ENCODE measurements around the gene GIN1.
"Not testable (repeated sequence)": the region's sequence is repeated elsewhere in the genome, so short reads cannot be mapped to it uniquely, and the experiment has no call there.

The GIN1 gene

GRCh38 chr5:103075442-103075841, 44.5 kb downstream of the GIN1 start:
- peaks cover 0 to 62% of the 10 kb centered on the region in 2 donors for H3K9me3 ChIP-seq (ENCODE audit: control insufficient read depth in 1 of 2, low read length in 2 of 2)

GRCh38 chr5:103073500-103073899, 46.4 kb downstream of the GIN1 start:
- H3K27me3 ChIP-seq (ENCODE audit: low read depth, low read length); H3K4me3 ChIP-seq (ENCODE audit: low read depth in 1 of 2, low read length in 2 of 2); H3K36me3 ChIP-seq (ENCODE audit: control insufficient read depth in 1 of 2, insufficient read depth in 2 of 2, low read length in 2 of 2); H3K27ac ChIP-seq (ENCODE audit: low read length); H3K4me1 ChIP-seq (ENCODE audit: control insufficient read depth in 1 of 2, insufficient read depth in 2 of 2, low read length in 2 of 2): not testable (repeated sequence)
- H3K9me3 ChIP-seq (ENCODE audit: control insufficient read depth in 1 of 2, low read length in 2 of 2) = peaks cover 0 to 43% of the 10 kb centered on the region in 2 donors

More at GRCh38 chr5:103075442-103075841, 44.5 kb downstream of the GIN1 start:
- Histone ChIP-seq H3K36me3 (ENCODE audit: control insufficient read depth in 1 of 2, insufficient read depth in 2 of 2, low read length in 2 of 2) (no peaks in the 10 kb centered on the region), H3K4me3 (ENCODE audit: low read depth in 1 of 2, low read length in 2 of 2) (no peak overlapping the region), H3K27ac (ENCODE audit: low read length) (no peak overlapping the region), H3K4me1 (ENCODE audit: control insufficient read depth in 1 of 2, insufficient read depth in 2 of 2, low read length in 2 of 2) (no peaks in the 10 kb centered on the region), H3K27me3 (ENCODE audit: low read depth, low read length) (no peaks in the 10 kb centered on the region)

- Histone ChIP-seq H3K27me3 (ENCODE audit: low read depth, low read length) (no peaks in the 10 kb centered on the region), H3K4me1 (ENCODE audit: control insufficient read depth in 1 of 2, insufficient read depth in 2 of 2, low read length in 2 of 2) (no peaks in the 10 kb centered on the region), H3K4me3 (ENCODE audit: low read depth in 1 of 2, low read length in 2 of 2) (no peak overlapping the region), H3K27ac (ENCODE audit: low read length) (no peak overlapping the region), H3K9me3 (ENCODE audit: control insufficient read depth in 1 of 2, low read length in 2 of 2) (no peaks in the 10 kb centered on the region), H3K36me3 (ENCODE audit: control insufficient read depth in 1 of 2, insufficient read depth in 2 of 2, low read length in 2 of 2) (no peaks in the 10 kb centered on the region)
Observed at GRCh38 chr5:103066326-103066725, 53.6 kb downstream of the GIN1 start.

GRCh38 chr5:103060424-103060954, 59.4 kb downstream of the GIN1 start:
- H3K9me3 ChIP-seq (ENCODE audit: control insufficient read depth in 1 of 2, low read length in 2 of 2) = no peaks in the 10 kb centered on the region
- H3K4me3 ChIP-seq (ENCODE audit: low read depth in 1 of 2, low read length in 2 of 2) = no peak overlapping the region
- H3K27ac ChIP-seq (ENCODE audit: low read length) = no peak overlapping the region
- H3K27me3 ChIP-seq (ENCODE audit: low read depth, low read length) = no peaks in the 10 kb centered on the region
- H3K36me3 ChIP-seq (ENCODE audit: control insufficient read depth in 1 of 2, insufficient read depth in 2 of 2, low read length in 2 of 2) = no peaks in the 10 kb centered on the region
- no peaks in the 10 kb centered on the region for H3K4me1 ChIP-seq (ENCODE audit: control insufficient read depth in 1 of 2, insufficient read depth in 2 of 2, low read length in 2 of 2)

- no peaks in the 10 kb centered on the region for H3K36me3 ChIP-seq (ENCODE audit: control insufficient read depth in 1 of 2, insufficient read depth in 2 of 2, low read length in 2 of 2)
- H3K9me3 ChIP-seq (ENCODE audit: control insufficient read depth in 1 of 2, low read length in 2 of 2) = no peaks in the 10 kb centered on the region
- no peaks in the 10 kb centered on the region for H3K27me3 ChIP-seq (ENCODE audit: low read depth, low read length)
- H3K27ac ChIP-seq (ENCODE audit: low read length) = no peak overlapping the region
- no peak overlapping the region for H3K4me3 ChIP-seq (ENCODE audit: low read depth in 1 of 2, low read length in 2 of 2)
- no peaks in the 10 kb centered on the region for H3K4me1 ChIP-seq (ENCODE audit: control insufficient read depth in 1 of 2, insufficient read depth in 2 of 2, low read length in 2 of 2)
Observed at GRCh38 chr5:103059525-103059924, 60.4 kb downstream of the GIN1 start.

- H3K27me3 ChIP-seq (ENCODE audit: low read depth, low read length) = no peaks in the 10 kb centered on the region
- no peaks in the 10 kb centered on the region for H3K36me3 ChIP-seq (ENCODE audit: control insufficient read depth in 1 of 2, insufficient read depth in 2 of 2, low read length in 2 of 2)
- no peaks in the 10 kb centered on the region for H3K4me1 ChIP-seq (ENCODE audit: control insufficient read depth in 1 of 2, insufficient read depth in 2 of 2, low read length in 2 of 2)
- no peaks in the 10 kb centered on the region for H3K9me3 ChIP-seq (ENCODE audit: control insufficient read depth in 1 of 2, low read length in 2 of 2)
- H3K27ac ChIP-seq (ENCODE audit: low read length) = no peak overlapping the region
- no peak overlapping the region for H3K4me3 ChIP-seq (ENCODE audit: low read depth in 1 of 2, low read length in 2 of 2)
Observed at GRCh38 chr5:103057208-103058130, 62.5 kb downstream of the GIN1 start.

GRCh38 chr5:103046706-103047105, 73.2 kb downstream of the GIN1 start:
- not testable (repeated sequence) for H3K27ac ChIP-seq (ENCODE audit: low read length); H3K36me3 ChIP-seq (ENCODE audit: control insufficient read depth in 1 of 2, insufficient read depth in 2 of 2, low read length in 2 of 2); H3K9me3 ChIP-seq (ENCODE audit: control insufficient read depth in 1 of 2, low read length in 2 of 2); H3K4me3 ChIP-seq (ENCODE audit: low read depth in 1 of 2, low read length in 2 of 2); H3K27me3 ChIP-seq (ENCODE audit: low read depth, low read length); H3K4me1 ChIP-seq (ENCODE audit: control insufficient read depth in 1 of 2, insufficient read depth in 2 of 2, low read length in 2 of 2)

GRCh38 chr5:103041071-103041676, 78.8 kb downstream of the GIN1 start:
- Histone ChIP-seq H3K4me3 (ENCODE audit: low read depth in 1 of 2, low read length in 2 of 2) (no peak overlapping the region), H3K9me3 (ENCODE audit: control insufficient read depth in 1 of 2, low read length in 2 of 2) (no peaks in the 10 kb centered on the region), H3K36me3 (ENCODE audit: control insufficient read depth in 1 of 2, insufficient read depth in 2 of 2, low read length in 2 of 2) (no peaks in the 10 kb centered on the region), H3K4me1 (ENCODE audit: control insufficient read depth in 1 of 2, insufficient read depth in 2 of 2, low read length in 2 of 2) (no peaks in the 10 kb centered on the region), H3K27ac (ENCODE audit: low read length) (no peak overlapping the region), H3K27me3 (ENCODE audit: low read depth, low read length) (no peaks in the 10 kb centered on the region)

GRCh38 chr5:103037673-103038455, 82.1 kb downstream of the GIN1 start:
- Histone ChIP-seq H3K36me3 (ENCODE audit: control insufficient read depth in 1 of 2, insufficient read depth in 2 of 2, low read length in 2 of 2) (no peaks in the 10 kb centered on the region), H3K27ac (ENCODE audit: low read length) (no peak overlapping the region), H3K4me1 (ENCODE audit: control insufficient read depth in 1 of 2, insufficient read depth in 2 of 2, low read length in 2 of 2) (no peaks in the 10 kb centered on the region), H3K4me3 (ENCODE audit: low read depth in 1 of 2, low read length in 2 of 2) (no peak overlapping the region), H3K27me3 (ENCODE audit: low read depth, low read length) (no peaks in the 10 kb centered on the region), H3K9me3 (ENCODE audit: control insufficient read depth in 1 of 2, low read length in 2 of 2) (no peaks in the 10 kb centered on the region)

- Histone ChIP-seq H3K27me3 (ENCODE audit: low read depth, low read length) (no peaks in the 10 kb centered on the region), H3K4me1 (ENCODE audit: control insufficient read depth in 1 of 2, insufficient read depth in 2 of 2, low read length in 2 of 2) (no peaks in the 10 kb centered on the region), H3K36me3 (ENCODE audit: control insufficient read depth in 1 of 2, insufficient read depth in 2 of 2, low read length in 2 of 2) (peaks cover 6 to 8% of the 10 kb centered on the region in 2 donors), H3K9me3 (ENCODE audit: control insufficient read depth in 1 of 2, low read length in 2 of 2) (no peaks in the 10 kb centered on the region), H3K4me3 (ENCODE audit: low read depth in 1 of 2, low read length in 2 of 2) (no peak overlapping the region), H3K27ac (ENCODE audit: low read length) (no peak overlapping the region)
Observed at GRCh38 chr5:103036601-103037000, 83.3 kb downstream of the GIN1 start.
